GM23248 (cell line): ENCODE results near the gene SIPA1L3. TPM values are rescaled to one million over a fixed set of nuclear protein-coding genes. Genes with fewer than 3 reads are reported as not detected.

Source experiments
- DNase-seq: peaks from one replicate; pipeline ENCODE4 v3.0.0-alpha.2; 2015
- H2AFZ ChIP-seq: fragments of 200-600 bp; sonication (generic); 2 replicates; pipeline ENCODE4 v1.6.1; 2016; ENCODE audit warnings: antibody characterized with exemption
- H3F3A ChIP-seq: fragments of 200-600 bp; sonication (generic); 2 replicates; pipeline ENCODE4 v1.6.1; 2016; ENCODE audit warnings: mild to moderate bottlenecking, antibody characterized with exemption, mixed run types; ENCODE audit not compliant: insufficient read depth
- H3K27ac ChIP-seq: fragments of 200-600 bp; sonication (generic); 2 replicates; pipeline ENCODE4 v1.5.1; 2016; ENCODE audit warnings: mild to moderate bottlenecking
- H3K27me3 ChIP-seq: fragments of 200-600 bp; sonication (generic); replicated peaks from 2 replicates; pipeline ENCODE4 v1.6.1; 2016; ENCODE audit warnings: mild to moderate bottlenecking; ENCODE audit not compliant: insufficient read depth
- H3K36me3 ChIP-seq: fragments of 200-600 bp; sonication (generic); 2 replicates; pipeline ENCODE4 v1.6.1; 2016; ENCODE audit warnings: low read depth, mild to moderate bottlenecking
- H3K4me1 ChIP-seq: fragments of 200-600 bp; sonication (generic); 2 replicates; pipeline ENCODE4 v1.6.1; 2016; ENCODE audit warnings: mild to moderate bottlenecking; ENCODE audit not compliant: insufficient read depth
- H3K4me2 ChIP-seq: fragments of 200-600 bp; sonication (generic); one replicate; pipeline ENCODE4 v1.6.1; 2016; ENCODE audit warnings: mild to moderate bottlenecking; ENCODE audit not compliant: unreplicated experiment
- H3K4me3 ChIP-seq: fragments of 200-600 bp; sonication (generic); 2 replicates; pipeline ENCODE4 v1.5.1; 2016; ENCODE audit warnings: mild to moderate bottlenecking
- H3K79me2 ChIP-seq: fragments of 200-600 bp; sonication (generic); 2 replicates; pipeline ENCODE4 v1.6.1; 2016; ENCODE audit warnings: mild to moderate bottlenecking; ENCODE audit not compliant: insufficient read depth
- H3K9ac ChIP-seq: fragments of 200-600 bp; sonication (generic); 2 replicates; pipeline ENCODE4 v1.6.1; 2016; ENCODE audit warnings: mild to moderate bottlenecking
- H3K9me2 ChIP-seq: fragments of 200-600 bp; sonication (generic); 2 replicates; pipeline ENCODE4 v1.6.1; 2016; ENCODE audit warnings: mixed run types, mild to moderate bottlenecking, moderate library complexity; ENCODE audit not compliant: insufficient read depth
- H3K9me3 ChIP-seq: fragments of 200-600 bp; sonication (generic); one replicate; pipeline ENCODE4 v1.6.1; 2017; ENCODE audit warnings: low read depth
- H4K20me1 ChIP-seq: fragments of 200-600 bp; sonication (generic); 2 replicates; pipeline ENCODE4 v1.6.0; 2016; ENCODE audit not compliant: insufficient read depth
- EZH2 ChIP-seq: fragments of 200-600 bp; sonication (generic); IDR thresholded peaks from 2 replicates; pipeline ENCODE4 v1.6.1; 2018; ENCODE audit warnings: antibody characterized with exemption, mild to moderate bottlenecking; ENCODE audit not compliant: insufficient read depth, poor library complexity, severe bottlenecking
- EZH2phosphoT487 ChIP-seq: fragments of 200-600 bp; sonication (generic); IDR thresholded peaks from 2 replicates; pipeline ENCODE4 v1.6.1; 2018; ENCODE audit warnings: antibody characterized with exemption, moderate library complexity, mild to moderate bottlenecking, low read depth; ENCODE audit not compliant: insufficient read depth
- WGBS, 2 experiments: methylation state at CpG; one replicate each; pipeline ENCODE4 v1.1.6; 2015 to 2017; ENCODE audit warnings: low lambda C conversion rate in 2 of 2, low coverage in 1 of 2; ENCODE audit errors: missing lambda C conversion rate in 2 of 2; 5-methylcytosine and 5-hydroxymethylcytosine counted together
- in situ Hi-C: fragments of 300-500 bp; cut with MboI; formaldehyde crosslinking; loops from 2 replicates; pipeline ENCODE4 v1.15.0; 2020
- polyA plus RNA-seq: library from polyadenylated mRNA; unstranded; fragments of >200 nt; fragmentation: Nextera tagmentation; extraction: Ambion mirVana; gene quantifications from 2 replicates; pipeline ENCODE4 v1.2.1, GENCODE V29; 2016
- total RNA-seq: library from RNA; depleted of rRNA; stranded (reverse); fragments of >200 nt; shearing (Covaris generic); gene quantifications from 2 replicates; pipeline ENCODE4 v1.2.3, GENCODE V29; 2014

SIPA1L3 gene
- total and polyA plus RNA-seq, 2 experiments from 2014 or later, result 3.7 to 12.1 TPM

DNA sequence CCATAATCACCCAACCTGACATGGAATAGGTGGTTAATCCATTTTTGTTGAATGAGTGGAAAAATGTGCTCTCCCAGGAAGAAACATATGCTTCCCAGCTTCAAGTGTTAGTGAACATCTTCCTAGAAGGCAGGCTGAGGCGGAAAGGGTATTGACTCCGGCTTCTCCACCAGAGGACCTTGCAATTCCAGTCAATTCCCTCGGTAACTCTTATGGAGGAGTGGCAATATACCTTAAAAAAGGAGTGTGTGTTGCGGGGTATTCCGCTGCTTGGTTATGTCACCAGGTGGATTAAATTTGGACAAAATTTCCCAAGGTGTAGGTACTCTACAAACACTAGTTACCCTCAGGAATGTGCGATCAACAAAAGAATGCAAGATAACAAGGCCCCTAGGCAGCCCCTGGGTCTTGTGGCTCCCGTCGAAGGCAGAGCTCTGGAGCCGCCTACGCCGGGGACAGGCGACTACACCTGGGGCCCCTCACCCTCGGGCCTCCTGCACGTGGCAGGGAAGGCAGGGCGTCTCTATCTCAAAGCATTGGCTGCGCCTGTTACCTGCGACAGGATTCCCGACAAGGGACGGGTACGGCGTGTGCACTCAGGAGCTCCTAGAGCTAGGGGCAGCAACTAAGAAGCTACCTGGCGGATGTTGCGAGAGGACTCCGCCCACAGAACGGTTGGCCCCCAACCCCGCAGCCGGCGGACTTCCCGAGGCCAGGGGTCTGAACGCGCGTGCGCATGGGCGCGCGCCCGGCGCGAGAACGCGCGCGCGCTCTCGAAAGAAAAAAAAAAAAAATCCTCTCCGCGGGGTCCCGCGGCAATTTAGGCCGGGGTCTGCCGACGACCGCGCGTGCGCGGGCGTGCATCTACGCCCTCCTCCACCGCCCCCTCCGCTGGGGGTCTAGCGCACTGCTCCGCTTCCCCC lies 801 bp upstream of the SIPA1L3 start, which contains the start of gene WDR87:
Gene WDR87 (minus strand): TSS at position 649 of the 923 bp plus-strand sequence. CDS start 8,355 bp downstream, outside the sequence.
- WGBS, 2 experiments, result 8 to 10% methylated on average over 60 to 62 of the region's 63 CpGs
- Histone ChIP-seq H3K4me3 (peak within 1 kb of the TSS; percentile 93), H3F3A (no peaks in the 10 kb centered on the region), H3K27ac (peak within 1 kb of the TSS; percentile 45), H3K9me2 (no peaks in the 10 kb centered on the region), H3K4me2 (peak within 1 kb of the TSS; percentile 95), H3K9ac (peak within 1 kb of the TSS; percentile 84), H3K9me3 (no peaks in the 10 kb centered on the region), H4K20me1 (no peaks in the 10 kb centered on the region), H2AFZ (peak within 1 kb of the TSS; percentile 99), H3K79me2 (peaks cover 42% of the 10 kb centered on the region), H3K36me3 (no peaks in the 10 kb centered on the region), H3K4me1 (peaks cover 17% of the 10 kb centered on the region), H3K27me3 (no peaks in the 10 kb centered on the region)
- DNase-seq, result peak; percentile 24
- TF ChIP-seq EZH2phosphoT487 (no peak), EZH2 (no peak)
- in situ Hi-C loops, result loop anchor here (25.0 kb wide), 1 partner anchor 181 kb away; no protein-coding TSS in a partner anchor

DNA sequence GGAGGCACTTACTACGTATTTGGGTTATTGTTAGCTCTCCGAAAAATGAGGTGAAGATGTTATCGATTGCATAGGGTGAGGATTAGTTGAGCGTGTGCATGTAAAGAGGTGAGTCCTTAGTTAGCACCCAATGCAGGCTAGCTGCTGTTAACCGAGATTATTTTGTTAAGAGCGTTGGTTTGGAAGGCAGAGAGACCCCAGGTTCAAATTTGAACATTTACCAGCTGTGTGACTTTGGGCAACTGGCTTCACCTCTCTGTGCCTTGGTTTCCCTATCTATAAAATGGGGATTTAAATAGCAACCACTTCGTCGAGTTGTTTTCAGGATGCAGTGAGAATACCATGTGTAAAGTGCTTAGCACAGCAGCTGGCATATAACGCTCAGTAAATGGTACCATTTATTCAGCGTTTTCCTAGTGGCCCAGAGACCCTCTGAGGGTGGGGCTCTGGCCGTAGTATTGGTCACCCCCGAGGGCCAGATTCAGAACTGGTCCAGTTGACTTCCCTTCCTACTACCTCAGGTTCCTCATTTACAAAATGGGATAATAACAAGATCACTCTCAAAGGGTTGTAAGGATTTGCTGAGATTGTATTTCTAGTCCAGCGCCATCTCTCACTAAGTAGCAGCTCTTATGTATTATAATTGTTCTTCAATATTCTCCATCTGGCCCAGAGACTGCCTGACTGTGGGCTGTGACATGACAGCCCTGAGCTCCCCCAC lies 887 bp downstream of the SIPA1L3 start:
- H3K4me1 ChIP-seq, result peaks cover 17% of the 10 kb centered on the region
- H3K9me3 ChIP-seq, result no peaks in the 10 kb centered on the region
- H3K9ac ChIP-seq, result peak overlapping the region; percentile 84
- H4K20me1 ChIP-seq, result no peaks in the 10 kb centered on the region
- peak overlapping the region; percentile 99 for H2AFZ ChIP-seq
- no peaks in the 10 kb centered on the region for H3F3A ChIP-seq
- H3K27ac ChIP-seq, result peak overlapping the region; percentile 45
- in situ Hi-C loops, result loop anchor here (25.0 kb wide), 1 partner anchor 179 kb away; no protein-coding TSS in a partner anchor
- 8 to 10% methylated on average over 13 of the region's 13 CpGs for WGBS, 2 experiments
- H3K4me2 ChIP-seq, result peak overlapping the region; percentile 95
- TF ChIP-seq EZH2phosphoT487, result no peak
- no peak for TF ChIP-seq EZH2
- DNase-seq, result peak; percentile 41
- H3K36me3 ChIP-seq, result no peaks in the 10 kb centered on the region
- no peaks in the 10 kb centered on the region for H3K27me3 ChIP-seq
- H3K9me2 ChIP-seq, result no peaks in the 10 kb centered on the region
- H3K4me3 ChIP-seq, result peak overlapping the region; percentile 93
- peaks cover 59% of the 10 kb centered on the region for H3K79me2 ChIP-seq

DNA sequence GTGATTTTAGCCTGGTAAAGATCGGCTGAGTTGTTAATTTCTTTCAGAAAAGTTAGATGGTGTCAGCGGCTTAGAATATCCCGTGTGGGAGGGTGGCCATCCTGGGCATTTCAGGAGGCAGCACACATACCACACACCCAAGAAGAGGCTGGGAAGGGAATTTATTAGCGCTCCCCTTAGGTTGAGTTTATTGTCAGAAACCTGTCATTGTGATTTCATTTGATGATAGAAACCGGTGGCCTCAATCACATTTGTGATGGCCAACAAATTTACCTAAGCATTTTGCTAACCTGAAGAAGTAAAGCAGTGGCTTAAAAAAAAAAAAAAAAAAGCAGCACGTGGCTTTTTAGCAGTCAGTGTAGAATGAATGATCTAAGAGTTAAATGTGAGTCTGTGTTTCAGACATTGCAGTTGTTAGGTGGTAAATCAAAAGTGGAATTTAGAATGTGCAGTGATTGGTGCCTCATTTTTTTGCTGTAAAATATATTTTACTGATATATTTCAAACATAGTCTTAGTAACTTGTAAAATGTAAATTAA lies 2.7 kb downstream of the SIPA1L3 start:
- WGBS, 2 experiments, result 59 to 66% methylated on average over 6 of the region's 6 CpGs
- no peak for TF ChIP-seq EZH2
- TF ChIP-seq EZH2phosphoT487, result no peak

DNA sequence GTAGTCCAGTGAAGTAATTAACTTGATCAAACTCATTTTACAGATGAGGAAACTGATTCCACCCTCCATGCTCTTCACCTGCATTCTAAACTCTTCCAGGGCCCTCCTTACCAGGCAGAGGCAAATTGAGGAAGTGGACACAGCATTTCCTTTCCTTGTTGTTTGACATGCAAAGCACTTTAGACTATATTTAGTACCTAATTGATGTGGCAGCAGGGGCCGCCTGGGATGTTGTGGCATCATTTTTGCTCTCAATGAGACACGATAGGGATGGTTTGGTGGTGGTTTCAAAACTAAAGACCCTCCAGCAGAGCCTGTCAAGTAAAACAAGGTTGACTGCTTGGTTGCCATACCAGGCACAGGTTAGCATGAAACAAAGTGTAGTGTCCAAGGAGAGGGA lies 7.9 kb downstream of the SIPA1L3 start:
- H3K4me1 ChIP-seq, result no peaks in the 10 kb centered on the region
- no peaks in the 10 kb centered on the region for H3K27me3 ChIP-seq
- H3K79me2 ChIP-seq, result peaks cover 100% of the 10 kb centered on the region
- H3F3A ChIP-seq, result no peaks in the 10 kb centered on the region
- H3K27ac ChIP-seq, result no peak overlapping the region
- H2AFZ ChIP-seq, result no peak overlapping the region
- no peak for DNase-seq
- no peak overlapping the region for H3K9ac ChIP-seq
- in situ Hi-C loops, result loop anchor here (25.0 kb wide), 1 partner anchor 172 kb away; no protein-coding TSS in a partner anchor
- no peak overlapping the region for H3K4me3 ChIP-seq
- H3K36me3 ChIP-seq, result no peaks in the 10 kb centered on the region
- no peak for TF ChIP-seq EZH2
- no peak for TF ChIP-seq EZH2phosphoT487
- no peaks in the 10 kb centered on the region for H3K9me2 ChIP-seq
- no peaks in the 10 kb centered on the region for H3K9me3 ChIP-seq
- H3K4me2 ChIP-seq, result no peak overlapping the region
- WGBS, 2 experiments, result 93 to 100% methylated on average over 2 of the region's 2 CpGs
- no peaks in the 10 kb centered on the region for H4K20me1 ChIP-seq

More for the DNA sequence above, 2.7 kb downstream of the SIPA1L3 start:
- Histone ChIP-seq H3K79me2 (peaks cover 77% of the 10 kb centered on the region), H3K4me2 (peak overlapping the region; percentile 4), H3K4me3 (0 out of 2 replicates have a peak overlapping the region, but pooled peaks have one; percentile 22), H3K36me3 (no peaks in the 10 kb centered on the region), H3K4me1 (peaks cover 17% of the 10 kb centered on the region), H4K20me1 (no peaks in the 10 kb centered on the region), H3K27ac (no peak overlapping the region), H3K9ac (no peak overlapping the region), H3K9me2 (no peaks in the 10 kb centered on the region), H3K27me3 (no peaks in the 10 kb centered on the region), H3K9me3 (no peaks in the 10 kb centered on the region), H2AFZ (no peak overlapping the region), H3F3A (no peaks in the 10 kb centered on the region)
- in situ Hi-C loops, result loop anchor here (25.0 kb wide), 1 partner anchor 178 kb away; no protein-coding TSS in a partner anchor
- DNase-seq, result no peak
